Measurements from ENCODE around the gene MPEG1. TPM values are rescaled to one million over a fixed set of nuclear protein-coding genes. Genes with fewer than 3 reads are reported as not detected.

MPEG1 gene
- total and polyA plus RNA-seq, 2 of the 13 experiments (the other 11 are each of a cell fraction or from before 2014, with no cell fraction given), result not detected

GRCh38 chr11:59180168-59180776 lies 32.5 kb downstream of the MPEG1 start:
- Histone ChIP-seq H2AFZ (ENCODE audit: low read length) (no peak overlapping the region), H3K79me2 (ENCODE audit: insufficient read depth, low read length) (no peaks in the 10 kb centered on the region), H4K20me1 (ENCODE audit: insufficient read depth, low read length) (no peaks in the 10 kb centered on the region), H3K9me3 (ENCODE audit: low read length) (no peaks in the 10 kb centered on the region), H3K27me3 (ENCODE audit: control insufficient read depth in 1 of 2, insufficient read depth in 2 of 2, low read length in 2 of 2) (no peaks in the 10 kb centered on the region), H3K4me3 (replicated peaks in 1 of 3; ENCODE audit: insufficient read depth in 1 of 3, low read depth in 2 of 3, low read length in 3 of 3) (no peak overlapping the region), H3K4me1 (ENCODE audit: insufficient read depth, low read length) (peaks cover 13% of the 10 kb centered on the region), H3K4me2 (ENCODE audit: low read depth, low read length) (no peak overlapping the region), H3K27ac (ENCODE audit: extremely low read length, insufficient read depth, low read length) (no peak overlapping the region), H3K36me3 (replicated peaks in 1 of 2; ENCODE audit: control insufficient read depth in 1 of 2, insufficient read depth in 2 of 2, low read length in 2 of 2) (no peaks in the 10 kb centered on the region; a peak in 1 of 5 replicates), H3K9ac (ENCODE audit: insufficient read depth, low read depth, low read length) (no peak overlapping the region)
- 74% methylated on average over 2 of the region's 2 CpGs for WGBS (ENCODE audit: low lambda C conversion rate)
- in situ Hi-C loops (cut with HindIII; ENCODE audit: extremely low pct_ligation_motif_present, low pct_unique_long_range_greater_than_20kb) (loop anchor here (25.0 kb wide), 1 partner anchor 507 kb away; no protein-coding TSS in a partner anchor), intact Hi-C loops (cut with micrococcal nuclease; ENCODE audit: unreplicated experiment) (no loop called here)
- POLR2A ChIA-PET, result no interaction called here
- CTCF ChIA-PET (ENCODE audit: low intra/inter-chr PET ratio, low total read pairs), result no interaction called here
- DNase-seq (ENCODE audit: low spot score) (no peak), FAIRE-seq (no peak), ATAC-seq (no peak)
- TF ChIP-seq AGO1 (IDR thresholded peaks at IDR 0.05; ENCODE audit: low read depth, low read length, poor library complexity, severe bottlenecking) (no peak), SNRNP70 (IDR thresholded peaks at IDR 0.05; ENCODE audit: low read depth, low read length) (no peak), ZNF556 (CRISPR knock-in tag; IDR thresholded peaks at IDR 0.05; ENCODE audit: borderline replicate concordance) (no peak), NR3C1 (CRISPR knock-in tag; IDR thresholded peaks at IDR 0.05) (no peak), ZSCAN9 (CRISPR knock-in tag; IDR thresholded peaks at IDR 0.05; ENCODE audit: borderline replicate concordance) (no peak), ZNF101 (CRISPR knock-in tag; IDR thresholded peaks at IDR 0.05; ENCODE audit: borderline replicate concordance, low read depth) (no peak), MBD4 (IDR thresholded peaks at IDR 0.05; ENCODE audit: borderline replicate concordance, low read length) (no peak), REST (IDR thresholded peaks at IDR 0.05; ENCODE audit: borderline replicate concordance in 1 of 2, low read depth in 1 of 2, low read length in 2 of 2) (no peak), BRCA1 (CRISPR knock-in tag; IDR thresholded peaks at IDR 0.05) (no peak), NPAS2 (CRISPR knock-in tag; IDR thresholded peaks at IDR 0.05; ENCODE audit: borderline replicate concordance) (no peak), HES4 (CRISPR knock-in tag; IDR thresholded peaks at IDR 0.05; ENCODE audit: borderline replicate concordance) (no peak), GRHL1 (CRISPR knock-in tag; conservative IDR thresholded peaks at IDR 0.05) (no peak), ZNF614 (CRISPR knock-in tag; IDR thresholded peaks at IDR 0.05; ENCODE audit: borderline replicate concordance) (no peak), ZNF704 (CRISPR knock-in tag; IDR thresholded peaks at IDR 0.05; ENCODE audit: borderline replicate concordance) (no peak), KLF9 (CRISPR knock-in tag; IDR thresholded peaks at IDR 0.05; ENCODE audit: low read depth) (no peak)
- BruUV-seq (replicated peaks), result no TSS peak

Measured in HepG2 (cell line).